ENCODE data around the gene FOXRED2.
"Not testable (repeated sequence)": the region's sequence is repeated elsewhere in the genome, so short reads cannot be mapped to it uniquely, and the experiment has no call there.

FOXRED2 gene

DNA sequence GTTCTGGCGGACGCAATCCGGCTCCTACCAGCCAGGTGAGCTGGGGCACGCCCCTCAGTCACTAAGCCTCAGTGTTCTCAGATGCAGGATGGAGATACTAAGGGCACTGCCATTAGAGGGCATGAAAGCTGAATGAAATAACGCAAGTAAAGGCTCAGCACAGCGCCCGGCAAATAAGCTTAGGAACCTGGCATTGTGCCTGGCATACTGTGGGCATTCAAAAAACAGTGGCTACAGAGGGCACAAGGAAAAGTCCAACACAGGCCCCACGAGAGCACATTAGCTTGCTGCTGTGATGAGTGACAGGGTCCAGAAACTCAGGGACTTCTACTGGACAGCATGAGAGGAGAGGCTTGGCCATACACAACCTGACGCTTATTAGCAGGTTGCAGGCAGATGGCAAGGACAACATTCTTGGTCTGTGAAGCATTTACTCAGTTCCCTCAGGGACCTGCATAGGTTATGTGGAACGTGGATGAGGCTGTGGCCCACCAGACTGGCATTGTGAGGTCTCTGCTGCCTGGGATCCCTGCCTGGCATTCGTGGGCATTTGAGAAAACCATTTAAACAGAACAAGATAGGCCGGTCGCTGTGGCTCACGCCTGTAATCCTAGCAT is 37.6 kb downstream of the FOXRED2 start:
- DNase-seq: no peak

DNA sequence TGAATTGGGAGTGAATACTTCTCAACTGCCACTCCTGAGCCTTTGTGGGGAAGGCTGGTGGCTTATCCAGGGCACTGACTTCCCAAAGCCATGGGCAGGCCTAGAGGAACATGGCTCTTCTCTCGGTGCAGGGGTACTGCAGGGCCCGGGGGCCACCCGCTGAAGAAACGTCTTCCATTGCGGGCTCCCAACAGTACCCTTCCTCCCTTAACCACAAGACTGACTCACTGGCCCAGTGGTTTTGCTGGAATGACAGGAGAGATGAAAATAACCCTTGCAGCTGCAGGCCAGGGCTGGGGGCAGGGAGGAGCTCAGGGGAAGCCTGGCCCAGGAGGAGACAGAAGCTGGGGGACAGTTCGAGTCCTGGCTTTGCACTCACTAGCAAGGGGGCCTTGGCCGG is 38.9 kb downstream of the FOXRED2 start:
- no peak for DNase-seq

DNA sequence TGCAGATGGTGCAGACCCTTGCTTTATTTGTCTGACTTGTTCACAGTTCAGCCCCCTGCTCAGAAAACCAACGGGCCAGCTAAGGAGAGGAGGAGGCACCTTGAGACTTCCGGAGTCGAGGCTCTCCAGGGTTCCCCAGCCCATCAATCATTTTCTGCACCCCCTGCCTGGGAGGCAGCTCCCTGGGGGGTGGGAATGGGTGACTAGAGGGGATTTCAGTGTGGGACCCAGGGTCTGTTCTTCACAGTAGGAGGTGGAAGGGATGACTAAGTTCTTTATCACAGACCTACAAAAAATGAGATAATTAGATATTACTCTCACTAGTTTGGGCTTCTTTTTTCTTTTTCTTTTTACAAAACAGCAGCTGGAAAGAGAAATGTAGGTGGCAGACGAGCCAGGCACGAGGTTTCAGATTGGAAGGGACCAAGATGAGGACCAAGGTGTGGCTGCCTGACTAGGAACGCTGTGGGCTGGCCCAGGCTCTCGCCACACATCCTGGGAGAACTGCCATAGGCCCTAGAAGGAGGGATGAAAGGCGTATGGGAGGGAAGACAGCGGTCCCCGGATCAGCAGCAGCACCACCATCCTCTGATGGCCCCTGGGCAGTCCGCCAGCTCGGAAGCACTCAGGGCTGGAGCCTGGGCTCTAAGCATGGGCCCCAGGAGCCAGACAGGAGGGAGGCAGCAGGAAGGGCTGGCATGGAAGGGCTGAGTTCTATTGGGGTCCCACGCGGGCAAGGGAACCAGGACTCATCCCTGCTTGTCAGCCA is 39.6 kb downstream of the FOXRED2 start:
- DNase-seq: no peak

DNA sequence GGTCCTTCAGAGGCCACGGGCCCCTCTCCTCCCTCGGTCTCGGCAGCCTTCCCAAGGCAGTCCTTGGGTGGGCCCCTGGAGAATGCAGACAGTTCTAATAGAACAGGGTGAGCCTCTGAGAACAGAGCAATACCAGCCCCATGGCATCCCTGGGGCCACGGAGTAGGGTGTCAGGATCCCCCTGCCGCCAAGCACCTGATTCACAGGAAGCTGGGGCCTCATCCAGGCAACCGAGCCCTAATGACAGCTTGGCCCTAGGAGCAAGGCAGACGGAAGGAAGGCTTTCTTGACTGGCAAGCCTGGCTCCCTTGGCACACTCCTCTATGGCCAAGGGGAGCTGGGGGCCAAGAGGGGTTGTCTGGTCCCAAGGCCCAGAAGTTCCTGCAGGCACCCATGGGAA is 40.6 kb downstream of the FOXRED2 start:
- no peak for DNase-seq

DNA sequence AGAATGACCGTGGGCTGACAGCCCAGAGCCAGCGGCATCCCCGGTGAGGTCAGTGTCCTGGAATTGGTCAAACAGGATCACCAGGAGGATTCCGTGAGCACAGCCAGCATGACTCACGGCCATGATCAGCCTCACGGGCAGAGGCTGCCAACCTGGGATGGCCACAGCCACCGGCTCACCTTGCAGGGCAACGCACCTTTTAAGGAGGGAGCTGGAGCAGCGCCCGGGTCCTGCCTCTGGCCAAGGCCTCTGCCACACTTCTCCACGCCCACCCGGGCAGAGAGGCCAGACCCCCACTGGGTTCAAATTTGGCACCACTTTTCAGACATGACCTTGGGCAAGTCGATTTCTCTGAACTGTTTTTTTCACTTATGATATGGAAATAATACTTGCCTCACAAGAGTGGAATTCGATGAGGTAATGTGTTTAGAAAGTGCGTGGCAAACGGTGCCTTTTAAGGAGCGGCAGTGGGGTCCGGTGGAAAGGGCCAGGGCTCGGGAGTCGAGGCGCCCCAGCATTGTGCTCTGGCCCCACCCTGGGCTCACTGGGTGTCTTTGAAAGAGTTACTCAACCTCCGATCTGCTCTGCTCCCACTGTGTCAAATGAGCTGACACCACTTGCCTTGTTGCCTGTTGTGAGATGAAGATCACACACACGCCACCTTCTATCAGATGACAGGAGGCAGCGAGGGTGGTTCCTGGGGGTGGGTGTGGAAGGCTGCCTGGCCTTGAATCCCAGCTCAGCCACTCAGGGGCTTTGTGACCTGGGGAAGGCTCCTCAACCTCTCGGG is 41.4 kb downstream of the FOXRED2 start:
- DNase-seq: no peak

- DNase-seq: no peak
Observed at GRCh38 chr22:36464715-36465231, 42.1 kb downstream of the FOXRED2 start.

- no peak for DNase-seq
Observed at GRCh38 chr22:36463783-36464184, 43.1 kb downstream of the FOXRED2 start.

GRCh38 chr22:36461665-36462649 is 44.9 kb downstream of the FOXRED2 start:
- DNase-seq: no peak

GRCh38 chr22:36460202-36460601 is 46.6 kb downstream of the FOXRED2 start:
- no peak for DNase-seq

DNA sequence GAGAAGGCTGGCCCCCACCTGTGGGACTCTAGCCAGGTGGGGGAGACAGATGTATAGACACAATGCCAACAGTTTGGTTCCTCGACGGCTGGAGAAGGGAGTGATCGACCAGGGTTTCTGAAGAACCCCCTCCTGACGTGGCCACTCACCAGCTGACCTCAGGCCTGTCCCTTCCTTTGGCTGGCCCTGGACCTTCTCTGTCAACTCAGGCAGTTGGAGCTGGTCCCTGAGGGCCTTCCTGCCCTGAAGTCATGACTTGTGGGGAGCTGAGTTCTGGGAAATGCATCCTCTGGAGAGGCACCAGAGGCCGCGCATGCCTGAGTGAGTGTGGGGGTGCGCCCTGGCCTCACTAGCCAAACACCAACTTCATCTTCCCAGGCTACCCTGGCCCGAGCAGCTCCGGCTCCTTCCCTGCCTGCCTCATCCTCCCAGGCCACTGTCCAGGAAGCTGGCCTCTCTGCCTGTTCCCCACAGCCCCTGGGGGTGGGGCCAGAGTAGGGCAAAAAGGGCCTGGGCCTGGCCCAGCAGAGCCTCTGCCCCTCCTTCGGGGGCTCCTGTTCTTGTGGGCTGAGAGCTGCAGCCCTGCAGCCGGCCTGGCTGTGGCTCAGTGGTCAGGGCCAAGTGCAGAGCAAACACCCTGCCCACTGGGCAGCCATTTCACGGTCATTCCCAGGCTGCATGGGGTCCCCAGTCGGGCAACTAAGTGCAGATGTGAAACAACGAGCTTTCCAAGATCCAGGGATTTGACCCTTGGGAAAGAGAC is 49.0 kb downstream of the FOXRED2 start:
- DNase-seq: no peak

- DNase-seq: no peak
Observed at GRCh38 chr22:36456464-36456845, 50.4 kb downstream of the FOXRED2 start.

- DNase-seq: no peak
Observed at GRCh38 chr22:36455571-36456463, 51.0 kb downstream of the FOXRED2 start.

DNA sequence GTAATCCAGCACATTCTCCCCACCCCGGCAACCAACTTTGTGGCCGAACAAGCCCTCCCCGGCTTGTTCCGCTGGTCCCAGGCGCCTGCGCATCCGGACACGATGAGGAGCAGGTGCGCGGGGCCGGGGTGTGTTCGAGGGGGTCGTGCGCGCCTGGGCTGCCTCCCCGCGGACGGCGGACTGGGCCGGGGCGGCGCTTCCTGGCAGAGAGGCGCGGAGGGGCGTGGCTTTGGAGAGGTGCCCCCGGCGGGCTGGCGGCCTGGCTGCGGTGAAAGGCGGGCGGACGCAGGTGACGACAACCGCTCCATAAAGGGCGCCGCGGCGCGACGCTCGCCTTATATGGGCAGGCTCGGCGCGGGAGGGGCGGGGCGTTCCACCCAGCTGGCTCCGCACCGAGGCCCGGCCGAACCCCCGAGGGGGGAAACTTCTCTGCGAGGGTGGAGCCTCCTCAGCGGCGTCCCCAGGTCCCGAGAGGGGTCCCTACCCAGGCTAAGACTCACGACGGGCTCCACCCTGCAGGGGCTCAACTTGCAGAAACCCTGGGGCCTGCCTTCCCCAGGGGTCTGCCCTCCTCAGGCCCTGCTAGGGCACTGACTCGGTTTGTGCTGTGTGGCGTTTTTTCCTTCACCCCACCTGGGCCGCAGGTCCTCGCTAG is 51.8 kb downstream of the FOXRED2 start:
- DNase-seq: peak; percentile 94

GRCh38 chr22:36453855-36454378 is 52.9 kb downstream of the FOXRED2 start:
- no peak for DNase-seq

DNA sequence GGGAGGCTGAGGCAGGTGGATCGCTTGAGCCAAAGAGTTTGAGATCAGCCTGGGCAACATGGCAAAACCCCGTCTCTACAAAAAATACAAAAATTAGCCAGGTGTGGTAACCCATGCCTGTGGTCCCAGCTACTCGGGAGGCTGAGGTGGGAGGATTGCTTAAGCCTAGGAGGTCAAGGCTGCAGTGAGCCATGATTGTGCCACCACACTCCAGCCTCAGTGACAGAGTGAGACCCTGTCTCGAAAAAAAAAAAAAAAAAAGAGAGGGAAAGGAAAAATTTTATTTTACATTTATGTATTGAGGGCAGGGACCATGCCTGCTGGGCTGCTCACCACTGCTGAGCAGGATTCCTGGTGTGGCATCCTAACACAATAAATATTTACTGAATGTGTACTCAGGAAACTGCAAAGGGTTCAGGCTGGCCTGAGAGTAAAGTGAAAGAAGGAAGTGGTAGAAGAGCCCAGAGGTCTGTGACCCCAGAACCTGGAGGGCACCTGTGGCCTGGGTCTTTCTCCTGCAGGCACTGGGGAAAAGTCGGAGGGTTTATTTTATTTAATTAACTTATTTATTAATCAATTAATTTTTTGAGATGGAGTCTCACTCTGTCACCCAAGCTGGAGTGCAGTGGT is 53.7 kb downstream of the FOXRED2 start:
- DNase-seq: not testable (repeated sequence)

GRCh38 chr22:36452250-36452977 is 54.4 kb downstream of the FOXRED2 start:
- DNase-seq: no peak

- DNase-seq: not testable (repeated sequence)
Observed at GRCh38 chr22:36450923-36451322, 55.9 kb downstream of the FOXRED2 start.

GRCh38 chr22:36449596-36450175 is 57.2 kb downstream of the FOXRED2 start:
- DNase-seq: no peak
